ENCODE measurements around the gene BTD.

DNA sequence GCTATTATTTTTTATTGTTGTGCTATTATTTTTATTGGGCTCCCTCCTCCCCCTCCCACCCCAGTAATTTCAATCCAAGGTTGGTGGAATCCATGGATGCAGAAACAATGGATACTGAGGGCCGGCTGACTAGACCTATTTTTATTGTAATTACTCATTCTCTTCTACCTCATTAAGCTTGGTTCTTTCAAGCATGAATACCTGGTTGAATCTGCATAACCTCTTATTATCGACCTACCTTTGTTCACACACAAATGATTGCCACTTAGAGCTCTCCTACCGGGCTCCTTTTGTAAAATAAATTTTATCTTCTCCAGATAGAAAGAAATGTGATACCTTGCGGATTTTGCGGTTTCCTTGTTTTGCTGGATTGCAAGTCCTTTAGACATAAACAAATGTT lies 31.6 kb downstream of the BTD start:
- TF ChIP-seq CTCF (IDR thresholded peaks at IDR 0.05; ENCODE audit: insufficient read depth, low read depth, low read length) (no peak), EZH2 (IDR thresholded peaks at IDR 0.05; ENCODE audit: insufficient read depth, low read length) (no peak)

Data from astrocyte (in vitro differentiated cells and primary cell).